Hepatocyte (in vitro differentiated cells): Measurements from ENCODE around the gene ROBO1.

Experiments used
- EZH2phosphoT487 ChIP-seq: fragments of 200-600 bp; sonication (generic); IDR thresholded peaks from one replicate; pipeline ENCODE4 v1.6.1; 2018; ENCODE audit warnings: antibody characterized with exemption, mild to moderate bottlenecking, low read depth, moderate library complexity; ENCODE audit not compliant: unreplicated experiment, severe bottlenecking
- TF ChIP-seq, protein P1 (sequence below): fragments of 200-600 bp; sonication (generic); IDR thresholded peaks from 2 replicates; pipeline ENCODE4 v1.5.1; 2016; ENCODE audit warnings: antibody characterized with exemption, mild to moderate bottlenecking; ENCODE audit not compliant: poor library complexity

GRCh38 chr3:79326642-79327041 lies 441.2 kb downstream of the ROBO1 start:
- TF ChIP-seq, protein P1, sequence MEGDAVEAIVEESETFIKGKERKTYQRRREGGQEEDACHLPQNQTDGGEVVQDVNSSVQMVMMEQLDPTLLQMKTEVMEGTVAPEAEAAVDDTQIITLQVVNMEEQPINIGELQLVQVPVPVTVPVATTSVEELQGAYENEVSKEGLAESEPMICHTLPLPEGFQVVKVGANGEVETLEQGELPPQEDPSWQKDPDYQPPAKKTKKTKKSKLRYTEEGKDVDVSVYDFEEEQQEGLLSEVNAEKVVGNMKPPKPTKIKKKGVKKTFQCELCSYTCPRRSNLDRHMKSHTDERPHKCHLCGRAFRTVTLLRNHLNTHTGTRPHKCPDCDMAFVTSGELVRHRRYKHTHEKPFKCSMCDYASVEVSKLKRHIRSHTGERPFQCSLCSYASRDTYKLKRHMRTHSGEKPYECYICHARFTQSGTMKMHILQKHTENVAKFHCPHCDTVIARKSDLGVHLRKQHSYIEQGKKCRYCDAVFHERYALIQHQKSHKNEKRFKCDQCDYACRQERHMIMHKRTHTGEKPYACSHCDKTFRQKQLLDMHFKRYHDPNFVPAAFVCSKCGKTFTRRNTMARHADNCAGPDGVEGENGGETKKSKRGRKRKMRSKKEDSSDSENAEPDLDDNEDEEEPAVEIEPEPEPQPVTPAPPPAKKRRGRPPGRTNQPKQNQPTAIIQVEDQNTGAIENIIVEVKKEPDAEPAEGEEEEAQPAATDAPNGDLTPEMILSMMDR: no peak
- TF ChIP-seq EZH2phosphoT487: no peak
